Measurements from ENCODE around the gene CIAPIN1.
"Not testable (repeated sequence)": the region's sequence is repeated elsewhere in the genome, so short reads cannot be mapped to it uniquely, and the experiment has no call there.

The CIAPIN1 gene

DNA sequence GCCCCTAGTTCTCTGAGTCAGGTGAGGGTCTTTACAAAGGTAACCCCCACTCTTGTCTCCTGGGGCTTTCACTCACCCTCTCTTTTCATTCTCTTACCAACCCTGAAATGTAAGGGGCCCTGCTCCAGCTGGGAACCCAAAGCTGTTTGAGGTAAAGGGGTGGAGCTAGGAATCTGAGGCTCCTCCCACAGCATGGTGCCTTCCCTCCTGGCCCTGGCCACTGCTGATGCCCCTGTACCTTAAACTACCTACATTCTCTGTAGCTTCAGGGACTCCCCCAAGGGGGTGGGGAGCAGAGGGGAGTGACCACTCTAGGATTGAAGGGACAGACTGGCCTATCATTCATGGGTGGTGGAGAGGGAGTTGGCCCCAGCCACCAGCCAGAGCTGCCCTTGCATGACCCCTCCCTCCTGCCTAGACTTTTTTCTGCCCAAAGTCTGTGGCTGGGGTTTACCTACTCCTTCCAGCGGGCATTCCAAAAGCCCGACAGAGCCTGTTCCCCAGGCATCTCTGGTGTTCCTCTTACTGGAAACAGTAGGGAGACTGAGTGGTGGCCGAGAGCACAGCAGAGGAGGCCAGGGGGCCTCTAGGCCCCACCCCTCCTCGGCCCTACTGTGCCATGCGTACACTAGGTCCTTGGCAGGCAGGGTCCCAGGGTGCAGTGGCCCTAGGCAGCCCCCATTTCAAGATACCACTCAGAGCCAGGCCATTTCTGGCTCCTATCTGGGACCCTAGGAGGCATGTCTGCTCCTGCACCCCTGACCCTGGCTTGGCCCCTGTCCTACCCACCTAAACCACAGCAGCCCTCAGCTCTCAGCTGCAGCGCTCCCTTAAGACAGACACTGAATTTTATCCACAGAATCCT is 29.6 kb upstream of the CIAPIN1 start:
- DNase-seq: no peak

DNA sequence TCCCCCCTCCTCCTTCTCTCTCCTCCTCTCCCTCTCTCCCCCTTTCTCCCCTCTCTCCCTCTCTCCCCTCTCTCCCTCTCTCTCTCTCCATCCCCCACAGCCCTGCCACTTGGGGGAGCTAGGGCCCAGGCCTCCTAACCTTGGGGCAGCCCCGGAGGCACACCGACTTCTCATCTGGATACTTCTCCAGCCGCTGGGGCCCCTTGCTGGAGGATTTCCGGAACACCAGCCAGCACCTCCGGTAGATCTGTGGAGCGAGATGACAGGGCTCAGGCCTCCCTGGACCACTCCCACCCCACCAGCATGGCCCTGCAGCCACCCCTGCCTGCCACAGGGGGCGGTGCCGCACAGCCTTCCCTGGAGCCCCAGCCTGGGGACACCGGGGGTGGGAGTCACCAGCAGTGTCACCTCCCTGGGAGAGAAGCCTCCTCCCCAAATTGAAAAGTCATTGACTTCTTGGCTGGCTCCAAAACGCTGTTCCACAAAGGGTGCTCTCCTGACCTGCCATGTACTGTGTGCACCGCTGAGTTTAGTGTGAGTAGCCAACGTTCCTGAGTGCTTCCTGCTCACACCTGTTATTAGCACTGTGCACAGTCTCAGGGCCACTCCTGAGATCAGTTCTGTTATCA is 28.6 kb upstream of the CIAPIN1 start:
- no peak for DNase-seq

DNA sequence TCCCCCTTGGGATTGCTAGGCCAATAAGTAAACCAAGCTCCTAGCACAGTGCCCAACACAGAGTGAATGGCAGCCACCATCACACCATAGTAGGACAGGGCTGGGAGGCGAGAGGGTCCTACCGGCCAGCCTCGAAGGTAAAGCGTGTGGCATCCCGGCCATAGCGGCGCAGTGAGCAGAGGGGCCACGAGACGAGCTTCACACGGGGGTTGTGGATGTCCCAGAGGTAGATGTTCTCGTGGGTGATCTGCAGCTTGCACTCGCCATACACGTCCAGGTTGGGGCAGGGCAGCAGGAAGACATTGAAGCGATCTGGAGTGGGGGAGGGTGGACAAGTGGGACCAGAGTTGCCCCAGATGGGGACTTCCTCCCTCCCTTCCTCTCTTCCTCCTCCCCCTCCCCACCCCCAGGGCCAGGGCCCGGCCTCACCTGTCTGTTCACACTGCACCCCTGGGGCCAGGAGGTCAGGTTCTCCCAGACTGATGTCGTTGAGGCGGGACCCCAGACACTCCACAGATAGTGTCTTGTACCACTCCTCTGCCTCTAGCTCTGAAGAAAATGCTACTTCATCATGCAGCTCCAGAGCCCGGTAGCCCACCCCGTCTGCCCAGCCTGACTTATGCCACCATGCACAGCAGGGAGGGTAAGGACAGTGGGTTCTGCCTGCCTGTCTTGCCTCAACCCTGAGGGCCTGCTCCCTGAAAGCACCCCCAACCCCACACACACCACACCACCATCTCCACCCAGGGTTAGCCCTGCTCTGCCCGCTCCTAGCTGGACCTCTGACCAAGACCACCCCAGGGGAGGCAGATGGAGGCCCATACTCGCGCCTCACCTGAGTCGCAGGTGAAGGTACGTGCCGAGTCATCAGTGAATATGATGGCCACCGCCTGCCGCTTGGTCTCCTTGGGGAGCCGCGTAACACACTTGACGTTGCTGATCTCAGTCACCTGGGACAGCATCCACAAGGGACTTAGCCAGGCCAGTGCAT is 27.8 kb upstream of the CIAPIN1 start:
- no peak for DNase-seq

DNA sequence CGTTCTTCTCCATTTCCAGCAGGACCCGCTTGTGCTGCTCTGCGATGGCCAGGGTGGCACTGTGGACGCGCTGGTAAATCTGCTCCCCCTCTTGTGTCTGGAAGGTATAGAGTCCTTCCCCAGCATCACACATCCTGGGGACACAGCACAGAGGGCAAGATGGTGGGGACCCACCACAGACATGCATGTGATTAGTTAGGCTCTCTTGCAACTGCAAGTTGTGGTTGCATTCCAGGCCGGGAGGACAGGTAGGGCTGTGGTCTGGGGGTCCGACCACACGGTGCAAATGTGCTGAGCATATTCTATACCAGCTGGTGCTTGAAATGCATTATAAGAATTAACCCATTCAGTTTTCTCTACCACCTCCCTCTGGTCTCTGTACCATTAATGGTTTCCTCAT is 26.7 kb upstream of the CIAPIN1 start:
- no peak for DNase-seq

DNA sequence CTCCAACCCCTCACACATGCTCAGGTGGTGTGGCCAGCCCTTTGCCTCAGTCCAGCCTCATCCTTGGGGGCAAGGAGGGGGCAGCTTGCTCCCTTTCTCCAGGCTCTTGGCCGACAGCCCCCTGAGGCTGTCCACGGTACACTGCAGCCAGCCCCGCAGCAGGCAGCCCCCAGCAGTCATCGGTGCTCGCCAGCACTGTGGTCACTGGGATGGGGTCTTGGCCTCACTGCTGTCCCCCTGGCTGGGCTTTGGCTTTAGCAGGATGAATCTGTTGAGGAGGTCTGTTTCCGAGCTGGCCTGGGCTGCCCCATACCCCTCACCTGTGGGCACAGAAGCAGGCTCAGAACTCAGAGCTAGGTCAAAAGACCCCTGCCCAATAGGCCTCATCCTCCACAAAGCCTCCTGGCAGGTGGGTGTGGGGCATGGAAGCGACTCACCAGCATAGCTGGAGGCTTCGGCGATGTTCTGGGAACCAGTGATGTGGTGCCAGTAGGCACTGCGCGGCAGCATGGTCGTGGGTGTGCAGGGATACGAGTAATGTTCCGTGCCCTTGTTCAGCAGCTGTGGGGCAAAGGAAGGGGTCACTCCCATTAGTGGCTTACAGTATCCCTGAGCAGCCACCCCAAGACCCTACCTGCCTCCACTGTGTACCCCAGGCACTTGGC is 26.1 kb upstream of the CIAPIN1 start:
- DNase-seq: no peak

DNA sequence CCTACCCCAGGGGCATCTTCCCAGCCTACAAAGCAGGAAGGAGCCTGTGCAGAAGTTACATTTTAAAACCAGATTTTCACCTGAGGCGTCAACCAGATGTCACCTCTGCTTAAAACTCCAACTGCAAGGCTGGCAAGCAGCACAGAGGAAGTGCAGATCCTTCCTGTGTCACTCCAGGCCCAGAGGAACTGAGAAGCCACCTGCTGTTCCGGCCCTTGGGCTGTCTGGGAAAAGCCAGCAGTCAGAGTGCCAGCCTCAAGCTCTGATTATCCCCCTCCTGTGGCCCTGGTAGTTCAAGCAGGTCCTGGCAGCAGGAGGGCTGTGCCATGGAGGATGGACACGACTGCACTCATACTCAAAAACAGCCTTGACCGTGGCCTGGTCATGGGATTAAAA is 25.5 kb upstream of the CIAPIN1 start:
- no peak for DNase-seq

DNA sequence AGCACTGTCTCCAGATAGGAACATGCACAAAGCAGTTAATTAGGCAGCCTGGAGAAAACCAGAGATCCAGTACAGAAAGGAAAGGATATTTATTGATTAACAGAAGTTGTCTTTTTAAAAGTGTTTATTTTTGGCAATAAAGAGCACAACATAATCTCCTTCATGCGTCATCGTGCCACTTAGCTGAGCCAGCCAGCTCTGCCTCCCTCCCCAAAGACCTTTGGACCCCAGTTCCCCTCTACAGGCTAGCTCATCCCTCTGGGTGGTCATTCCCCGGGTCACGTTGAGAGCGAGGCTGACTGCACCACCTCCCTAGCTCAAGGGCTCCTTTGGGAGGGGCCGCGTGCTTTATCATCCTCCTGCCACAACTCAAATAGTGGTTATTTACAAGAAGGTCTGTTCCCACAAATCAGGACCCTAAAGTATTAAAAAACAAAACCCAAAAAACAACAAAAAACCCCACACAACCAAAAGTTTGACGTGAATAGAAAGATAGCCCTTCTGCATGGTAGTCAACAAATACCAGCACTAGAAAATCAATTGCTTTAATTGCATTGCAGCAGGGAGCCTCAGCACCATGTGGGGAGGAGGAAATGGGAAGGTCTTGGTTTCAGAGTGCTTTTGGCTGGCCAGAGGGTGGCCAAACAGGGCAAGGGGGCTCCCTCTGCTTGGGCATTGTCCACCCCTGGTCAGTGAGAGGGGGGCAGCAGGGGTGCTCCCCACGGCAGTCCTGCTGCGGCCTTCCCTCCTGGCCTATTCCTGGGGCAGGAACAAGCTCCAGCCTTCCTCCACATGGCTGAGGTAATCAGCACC is 24.9 kb upstream of the CIAPIN1 start:
- no peak for DNase-seq

DNA sequence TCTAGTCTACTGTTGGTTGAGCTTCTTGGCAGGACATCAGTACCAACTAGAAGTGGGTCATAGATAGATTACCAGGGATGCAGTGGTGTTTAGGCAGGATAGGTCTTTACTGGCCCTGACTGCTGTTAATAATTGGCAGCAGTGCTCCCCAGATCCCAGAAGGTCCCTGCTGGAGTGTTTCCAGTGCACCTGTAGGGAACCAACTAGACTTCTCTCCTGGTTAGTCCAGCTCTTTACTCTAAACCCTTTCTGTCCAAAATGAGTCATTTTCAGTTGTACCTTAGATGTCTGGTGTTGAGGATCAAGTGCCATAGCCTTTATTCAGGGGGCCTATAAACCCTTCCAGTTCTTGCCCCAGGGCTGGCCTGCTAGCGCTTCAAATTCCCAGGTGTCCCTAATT is 24.0 kb upstream of the CIAPIN1 start:
- DNase-seq: no peak

DNA sequence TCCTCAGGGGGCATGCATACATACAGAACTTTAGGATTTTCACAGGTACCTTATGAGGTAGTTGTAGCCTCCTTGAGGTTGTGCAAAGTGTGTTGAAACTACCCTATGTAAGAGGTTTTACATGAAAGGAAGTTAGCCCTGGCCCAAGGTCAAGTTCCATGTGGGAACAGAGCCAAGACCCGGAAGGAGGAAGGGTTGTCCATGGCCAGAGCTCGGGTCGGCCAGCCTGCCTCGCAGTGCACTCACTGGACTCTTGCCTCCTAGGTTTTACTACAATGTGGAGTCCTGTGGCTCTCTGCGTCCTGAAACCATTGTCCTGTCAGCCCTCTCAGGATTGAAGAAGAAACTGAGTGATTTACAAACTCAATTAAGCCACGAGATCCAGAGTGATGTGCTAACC is 23.5 kb upstream of the CIAPIN1 start:
- DNase-seq: no peak

DNA sequence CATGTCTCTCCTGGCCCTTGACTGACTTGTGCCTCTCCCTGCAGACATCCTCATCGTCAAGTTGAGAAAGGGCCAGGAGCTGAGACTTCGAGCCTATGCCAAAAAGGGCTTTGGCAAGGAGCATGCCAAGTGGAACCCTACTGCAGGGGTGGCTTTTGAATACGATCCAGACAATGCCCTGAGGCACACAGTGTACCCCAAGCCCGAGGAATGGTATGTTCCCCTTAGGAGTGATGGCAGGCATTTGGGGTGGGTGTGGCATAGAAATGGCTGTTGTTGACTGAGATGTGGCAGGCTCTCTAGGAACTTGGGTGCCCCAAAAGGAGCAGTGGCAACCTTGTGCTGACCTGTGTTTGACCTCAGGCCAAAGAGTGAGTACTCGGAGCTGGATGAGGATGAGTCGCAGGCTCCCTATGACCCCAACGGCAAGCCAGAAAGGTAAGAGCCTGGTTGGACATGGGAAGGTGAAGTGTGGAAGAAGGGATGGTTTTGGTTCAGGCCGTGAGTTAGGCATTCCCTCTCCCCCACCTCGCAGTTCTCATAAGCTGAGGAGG is 22.8 kb upstream of the CIAPIN1 start:
- DNase-seq: no peak

DNA sequence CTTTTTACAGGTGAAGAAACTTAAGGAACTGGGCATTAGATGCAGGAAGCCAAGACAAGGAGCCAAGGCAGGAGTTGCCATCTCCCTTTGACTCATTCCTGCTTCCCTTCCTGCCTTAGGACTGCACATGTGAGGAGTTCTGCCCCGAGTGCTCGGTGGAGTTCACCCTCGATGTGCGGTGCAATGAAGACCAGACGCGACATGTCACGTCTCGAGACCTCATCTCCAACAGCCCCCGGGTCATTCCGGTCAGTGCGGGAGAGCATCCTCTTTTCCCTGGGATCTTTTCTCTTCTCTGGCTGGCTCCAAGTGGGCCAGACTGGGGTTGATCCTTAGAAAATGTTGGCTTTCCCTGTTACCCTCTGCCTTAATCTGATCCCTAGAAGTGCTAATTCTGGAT is 21.9 kb upstream of the CIAPIN1 start:
- no peak for DNase-seq

DNA sequence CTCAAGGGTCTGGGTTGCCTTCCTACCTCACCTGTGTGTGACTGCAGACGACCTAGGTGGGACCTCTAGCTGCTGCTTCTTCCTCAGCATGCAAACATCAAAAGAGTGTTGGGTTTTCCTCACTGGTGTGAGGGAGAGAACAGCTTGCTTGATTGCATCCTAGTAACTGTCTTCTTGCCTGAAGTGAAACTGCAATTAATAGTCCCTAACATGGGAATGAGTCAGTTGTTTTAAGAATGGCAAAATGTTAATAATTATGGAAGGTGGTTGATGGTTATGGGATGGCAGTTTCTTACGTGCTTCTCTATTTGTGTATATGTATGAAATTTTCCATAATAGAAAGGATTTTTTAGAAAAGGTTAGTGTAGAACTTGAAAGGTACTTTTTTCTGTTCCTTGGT is 21.2 kb upstream of the CIAPIN1 start:
- DNase-seq: no peak

DNA sequence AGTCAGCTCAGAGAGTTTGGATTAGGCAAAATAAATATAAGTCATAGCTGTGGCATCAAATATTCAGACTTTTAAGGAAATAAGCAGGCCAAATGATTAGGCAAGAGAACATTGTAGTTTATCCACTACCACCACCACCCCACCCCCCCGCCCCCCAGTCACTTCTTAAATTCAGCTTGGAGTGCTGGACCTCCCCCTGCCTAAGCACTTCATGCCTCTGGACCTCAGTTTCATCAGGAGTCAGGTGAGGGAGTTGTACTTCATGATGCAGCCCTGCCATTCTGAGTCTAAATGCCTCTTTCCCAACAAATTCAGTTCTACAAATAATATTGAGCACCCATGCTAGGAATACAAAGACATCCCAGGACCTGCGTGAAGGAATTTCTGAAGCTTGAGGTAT is 17.3 kb upstream of the CIAPIN1 start:
- DNase-seq: no peak

DNA sequence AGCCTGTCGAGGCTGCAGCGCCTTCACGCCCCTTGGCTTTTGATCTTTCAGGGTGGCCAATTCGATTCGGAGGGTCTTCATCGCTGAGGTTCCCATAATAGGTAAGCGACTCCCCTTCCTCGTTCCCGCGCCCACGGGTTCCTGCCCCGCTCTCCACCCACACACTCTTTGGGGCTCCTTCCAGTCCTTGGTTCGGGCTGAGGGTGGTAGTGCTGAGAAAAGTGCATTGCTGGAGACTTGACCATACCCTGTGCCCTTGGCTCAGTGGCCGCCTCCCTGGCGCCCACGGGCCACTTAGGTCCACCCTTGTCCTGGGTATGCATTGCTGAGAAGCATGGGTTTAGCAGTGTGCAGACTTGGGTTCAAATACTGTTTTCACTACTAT is 15.8 kb upstream of the CIAPIN1 start:
- no peak for DNase-seq

DNA sequence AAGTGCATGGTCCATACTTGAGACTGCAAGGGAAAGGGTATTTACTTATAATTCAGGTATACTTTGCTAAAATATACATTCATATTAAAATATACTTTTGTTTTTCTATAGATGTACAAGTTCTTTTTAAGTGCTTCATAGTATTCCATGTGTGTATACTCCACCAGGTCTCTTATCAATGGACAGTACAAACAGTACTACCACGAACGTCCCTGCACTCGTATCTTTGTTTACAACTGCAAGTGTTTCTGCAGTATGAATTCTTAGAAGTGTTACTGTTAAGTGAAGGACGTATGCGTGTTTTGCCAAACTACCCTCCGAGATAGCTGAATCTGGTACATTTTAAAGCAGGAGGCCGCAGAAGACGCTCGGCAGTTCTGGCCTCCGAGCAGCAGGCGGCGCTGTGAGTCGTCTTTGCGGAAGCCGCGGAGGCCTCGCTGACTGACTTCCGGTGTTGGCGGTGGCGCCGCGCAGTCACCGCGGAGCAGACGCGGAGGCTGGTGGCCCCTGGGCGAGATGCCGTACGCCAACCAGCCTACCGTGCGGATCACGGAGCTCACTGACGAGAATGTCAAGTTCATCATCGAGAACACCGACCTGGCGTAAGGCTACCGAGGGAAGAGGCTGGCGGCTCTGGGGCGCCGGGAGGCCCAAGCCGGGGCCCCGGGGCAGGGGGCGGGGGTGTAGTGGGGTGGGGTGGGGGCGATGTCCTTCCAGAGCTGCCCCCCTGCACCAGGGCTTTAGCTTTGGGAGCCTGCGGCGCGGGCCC is 15.2 kb upstream of the CIAPIN1 start, which contains the start of gene POLR2C:
Gene POLR2C (plus strand): TSS at position 471 of the 769 bp plus-strand sequence. CDS start 46 bp downstream, at position 517.
- peak in 1 of 2 experiments; percentile 44 for DNase-seq

DNA sequence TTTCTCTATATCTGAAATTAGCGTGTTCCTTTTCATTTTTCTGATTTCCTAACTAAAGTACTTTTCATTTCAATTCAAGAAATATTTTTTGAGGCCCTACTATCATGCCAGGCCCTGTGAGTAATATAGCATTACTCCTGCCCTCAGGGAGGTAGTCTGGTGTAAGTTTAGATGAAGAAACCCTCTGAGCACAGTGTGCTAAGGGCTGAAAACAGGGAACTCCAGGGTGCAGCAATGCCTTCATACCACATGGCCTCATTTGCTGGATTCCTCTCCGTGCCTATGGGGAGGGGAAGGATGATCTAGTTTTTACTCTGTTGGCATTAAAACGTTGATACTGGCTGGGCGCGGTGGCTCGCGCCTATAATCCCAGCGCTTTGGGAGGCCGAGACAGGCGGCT is 4.8 kb upstream of the CIAPIN1 start:
- DNase-seq: no peak

DNA sequence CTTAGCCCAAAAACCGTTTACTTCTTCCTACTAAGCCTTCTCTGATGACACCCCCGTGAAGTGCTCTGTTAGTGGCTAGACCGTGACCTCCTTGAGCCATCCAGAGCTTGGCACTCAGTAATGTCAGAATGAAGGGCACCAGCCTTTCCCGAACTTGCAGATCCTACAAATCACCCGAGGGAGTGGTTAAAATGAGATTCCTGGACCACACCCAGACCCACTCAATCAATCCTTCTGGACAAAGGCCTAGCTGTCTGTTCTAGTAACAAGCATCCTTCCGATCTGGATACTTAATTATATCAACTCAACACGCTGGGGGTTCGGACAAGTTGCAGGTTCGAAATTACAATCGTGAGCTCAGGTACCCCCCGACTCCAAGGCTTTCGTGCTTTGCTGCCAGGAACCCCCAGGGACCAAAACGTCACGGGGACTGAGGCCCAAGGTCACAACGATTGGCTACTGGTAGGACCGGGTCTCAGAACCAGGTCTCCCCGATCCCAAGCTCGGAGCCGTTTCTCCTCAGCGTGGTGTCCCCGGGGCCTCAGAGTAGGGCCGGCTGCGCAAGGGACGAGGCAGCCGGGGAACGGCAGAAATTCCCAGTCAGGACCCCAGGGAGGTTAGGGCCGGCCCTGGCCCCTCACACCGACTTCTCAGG is 527 bp downstream of the CIAPIN1 start:
- no peak for DNase-seq

DNA sequence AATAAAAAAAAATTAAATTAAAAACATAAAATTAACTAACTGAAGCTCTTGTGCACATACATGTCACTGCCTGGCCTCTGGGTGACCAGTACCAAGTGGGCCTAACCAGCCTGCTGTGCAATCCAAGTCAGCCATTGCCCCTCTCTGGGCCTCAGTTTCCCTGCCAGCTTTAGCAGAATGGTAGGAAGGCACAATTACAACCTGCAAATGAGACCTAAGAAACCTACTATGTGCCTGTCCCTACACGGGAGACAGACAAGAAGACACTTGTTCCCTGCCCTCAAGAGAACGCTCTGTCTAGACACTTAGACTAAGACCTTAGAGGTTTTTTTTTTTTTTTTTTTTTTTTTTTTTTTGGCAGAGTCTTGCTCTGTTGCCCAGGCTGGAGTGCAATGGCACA is 1.7 kb downstream of the CIAPIN1 start:
- DNase-seq: no peak

DNA sequence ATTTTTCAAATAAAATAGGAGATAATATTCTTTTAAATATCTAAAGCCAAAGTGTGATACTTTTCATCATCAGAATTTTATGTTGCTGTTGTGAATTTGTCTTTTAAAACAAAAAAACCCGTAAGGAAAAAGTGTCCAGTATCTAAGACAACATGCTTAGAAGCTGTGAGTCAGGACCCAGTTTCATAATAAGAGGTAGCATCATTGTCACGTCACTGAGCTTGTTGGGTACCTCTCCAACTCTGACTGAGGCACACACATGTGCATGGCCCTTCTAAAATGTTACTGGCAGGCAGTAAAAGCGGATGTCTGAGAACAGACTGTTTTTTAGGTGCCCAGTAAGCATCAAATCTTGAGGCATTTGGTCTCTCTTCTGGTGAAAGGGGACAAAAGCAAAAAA is 2.5 kb downstream of the CIAPIN1 start:
- DNase-seq: no peak

DNA sequence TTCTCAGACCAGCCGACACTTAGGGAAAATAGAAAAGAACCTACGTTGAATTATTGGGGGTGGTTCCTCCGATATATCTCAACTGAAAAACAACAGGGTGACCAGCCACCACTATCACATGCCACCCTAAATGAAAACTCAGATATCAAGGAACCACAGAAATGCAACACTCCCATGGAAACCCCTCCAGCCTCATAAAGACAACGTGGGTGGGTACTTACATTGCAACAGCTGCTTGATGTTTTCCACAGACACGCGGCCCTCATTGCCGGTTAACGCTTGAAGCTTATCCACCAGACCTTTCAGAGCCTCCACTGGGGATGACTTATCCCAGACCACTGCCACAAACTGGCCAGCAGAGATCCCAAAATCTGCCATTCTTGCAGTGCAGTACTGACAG is 6.6 kb downstream of the CIAPIN1 start:
- not testable (repeated sequence) for DNase-seq
